Thoracic aorta (tissue), 2 donors: ENCODE data around the gene TPRG1. TPM values are rescaled to one million over a fixed set of nuclear protein-coding genes. Genes with fewer than 3 reads are reported as not detected.

Experiments
- ATAC-seq: fragments of 150-250 bp; one replicate; pipeline ENCODE4 v1.8.0; 2017; ENCODE audit warnings: low read depth; ENCODE audit not compliant: insufficient number of reproducible peaks, low FRiP score
- DNase-seq: peaks from one replicate; pipeline ENCODE4 v3.0.0-alpha.2; 2020; ENCODE audit warnings: low spot score
- H3K27ac ChIP-seq, 2 donors: fragments of 200-600 bp; sonication (generic); 1 replicate in 1 of 2; 2 replicates in 1 of 2; pipeline ENCODE4 v1.5.1; 2016; ENCODE audit warnings: mild to moderate bottlenecking in 2 of 2, moderate library complexity in 2 of 2
- H3K27me3 ChIP-seq: fragments of 200-600 bp; sonication (generic); replicated peaks from 2 replicates; pipeline ENCODE4 v1.6.0; 2016; ENCODE audit warnings: mild to moderate bottlenecking; ENCODE audit not compliant: insufficient read depth
- H3K36me3 ChIP-seq: fragments of 200-600 bp; sonication (generic); one replicate; pipeline ENCODE4 v1.5.1; 2016
- H3K4me1 ChIP-seq, 2 donors: fragments of 200-600 bp; sonication (generic); 1 replicate in 1 of 2; 2 replicates in 1 of 2; pipeline versions ENCODE4 v1.5.1 to v1.6.0; 2016; ENCODE audit warnings: low read depth in 2 of 2, mild to moderate bottlenecking in 1 of 2; ENCODE audit not compliant: control insufficient read depth in 1 of 2
- H3K4me3 ChIP-seq: fragments of 200-600 bp; sonication (generic); 2 replicates; pipeline ENCODE4 v1.5.1; 2016; ENCODE audit warnings: mild to moderate bottlenecking
- H3K9me3 ChIP-seq: fragments of 200-600 bp; sonication (generic); 2 replicates; pipeline ENCODE4 v1.5.1; 2016
- CTCF ChIP-seq: fragments of 200-600 bp; sonication (generic); IDR thresholded peaks from one replicate; pipeline ENCODE4 v1.5.1; 2019; ENCODE audit warnings: antibody characterized with exemption
- total RNA-seq, 2 donors: library from RNA; depleted of rRNA; stranded (reverse); fragments of >200 nt; gene quantifications; one replicate each; pipeline versions ENCODE4 v1.1.0 to v1.2.3, GENCODE V29; 2016

The TPRG1 gene
- total RNA-seq, 2 donors from 2014 or later, result 7.4 to 14.5 TPM

DNA sequence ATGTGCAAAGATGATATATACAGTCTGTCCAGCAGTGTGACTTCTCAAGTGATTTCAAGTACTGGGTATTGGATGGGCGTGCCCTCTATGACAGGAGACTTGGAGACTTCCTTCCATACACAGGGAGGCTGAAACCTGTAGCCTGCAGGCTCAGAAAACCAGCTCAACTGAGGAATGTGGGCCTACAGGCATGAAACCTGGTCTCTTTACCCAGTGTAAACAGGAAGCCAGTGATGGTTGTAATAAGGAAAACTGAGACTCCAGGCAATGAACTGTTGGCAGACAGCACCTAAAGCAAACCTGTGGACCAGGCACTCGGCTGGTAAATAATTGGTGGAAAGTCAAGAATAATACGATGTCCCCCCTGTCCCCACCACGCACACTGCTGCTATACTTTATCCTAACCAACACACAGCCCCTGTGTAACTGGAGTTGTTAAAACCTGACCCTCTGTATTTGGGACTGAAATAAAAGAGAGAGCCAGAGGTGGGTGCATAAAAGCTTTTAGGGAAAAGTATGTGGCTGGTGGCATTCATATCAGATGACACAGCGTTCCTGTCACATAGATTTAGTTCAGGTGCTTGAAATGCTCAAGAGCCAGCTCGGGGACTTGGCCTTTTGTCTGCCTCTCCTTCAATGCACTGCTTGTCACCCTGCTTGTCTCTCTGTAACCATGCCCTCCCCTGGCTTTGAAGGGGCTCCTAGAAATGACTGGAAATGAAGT is 144.7 kb downstream of the TPRG1 start:
- peaks cover 0 to 4% of the 10 kb centered on the region in 2 donors for H3K4me1 ChIP-seq
- DNase-seq, result no peak
- no peak overlapping the region for H3K4me3 ChIP-seq
- H3K27me3 ChIP-seq, result no peaks in the 10 kb centered on the region
- H3K9me3 ChIP-seq, result no peaks in the 10 kb centered on the region
- no peak for ATAC-seq
- H3K36me3 ChIP-seq, result no peaks in the 10 kb centered on the region
- no peak overlapping the region for H3K27ac ChIP-seq
- TF ChIP-seq CTCF, result no peak

GRCh38 chr3:189317911-189318310 is 146.1 kb downstream of the TPRG1 start:
- H3K27me3 ChIP-seq, result no peaks in the 10 kb centered on the region
- H3K36me3 ChIP-seq, result no peaks in the 10 kb centered on the region
- TF ChIP-seq CTCF, result no peak
- no peak overlapping the region for H3K4me3 ChIP-seq
- DNase-seq (no peak), ATAC-seq (no peak)
- peaks cover 12 to 19% of the 10 kb centered on the region in 2 donors for H3K4me1 ChIP-seq
- no peaks in the 10 kb centered on the region for H3K9me3 ChIP-seq
- no peak overlapping the region for H3K27ac ChIP-seq

DNA sequence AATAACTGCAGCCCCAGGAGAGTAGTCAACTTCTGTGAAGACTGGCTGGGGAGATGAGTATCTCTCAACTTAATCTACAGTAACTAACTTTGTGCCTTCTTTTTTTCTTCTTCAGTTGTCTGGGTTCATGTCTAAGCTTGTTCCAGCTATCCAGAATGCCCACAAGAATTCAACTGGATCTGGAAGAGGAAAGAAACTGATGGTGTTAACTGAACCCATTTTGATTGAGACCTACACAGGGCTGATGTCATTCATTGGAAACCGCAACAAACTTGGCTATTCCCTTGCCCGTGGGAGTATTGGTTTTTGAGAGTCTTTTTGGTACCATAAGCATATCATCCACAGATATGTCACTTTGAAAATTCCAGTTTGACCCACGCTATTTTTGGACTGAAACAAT is 148.7 kb downstream of the TPRG1 start:
- ATAC-seq, result no peak
- Histone ChIP-seq H3K36me3 (no peaks in the 10 kb centered on the region), H3K9me3 (no peaks in the 10 kb centered on the region), H3K27me3 (no peaks in the 10 kb centered on the region), H3K27ac (no peak overlapping the region), H3K4me3 (no peak overlapping the region), H3K4me1 (peaks cover 12 to 38% of the 10 kb centered on the region in 2 donors)
- no peak for TF ChIP-seq CTCF
- DNase-seq, result no peak

DNA sequence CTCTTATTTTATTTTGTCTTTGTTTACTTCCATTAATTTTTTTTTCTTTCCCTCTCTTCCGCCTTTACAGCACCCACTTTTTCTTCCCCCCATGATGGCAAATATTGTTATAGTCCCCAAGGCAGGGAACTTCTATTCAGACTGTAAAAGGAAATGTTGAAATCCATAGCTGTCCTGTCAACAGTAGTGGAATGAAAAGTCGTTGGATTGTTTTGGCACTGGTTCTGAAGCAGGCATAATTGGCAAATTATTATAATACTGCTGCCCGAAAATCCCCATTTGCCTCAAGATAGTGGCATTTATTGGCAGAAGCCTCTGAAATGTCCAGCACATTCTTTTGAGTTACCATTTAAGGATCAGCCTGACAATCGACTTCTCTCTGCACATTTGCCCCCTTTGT is 150.6 kb downstream of the TPRG1 start:
- TF ChIP-seq CTCF, result no peak
- Histone ChIP-seq H3K4me1 (peaks cover 12 to 38% of the 10 kb centered on the region in 2 donors), H3K27me3 (no peaks in the 10 kb centered on the region), H3K9me3 (no peaks in the 10 kb centered on the region), H3K36me3 (no peaks in the 10 kb centered on the region), H3K4me3 (no peak overlapping the region), H3K27ac (peak overlapping the region in 1 of 2 donors; percentile 35)
- DNase-seq (no peak), ATAC-seq (no peak)

- no peak for TF ChIP-seq CTCF
- DNase-seq (no peak), ATAC-seq (no peak)
- Histone ChIP-seq H3K4me3 (no peak overlapping the region), H3K36me3 (no peaks in the 10 kb centered on the region), H3K4me1 (peaks cover 12 to 38% of the 10 kb centered on the region in 2 donors), H3K27me3 (no peaks in the 10 kb centered on the region), H3K27ac (peak overlapping the region; percentile 6 to 13), H3K9me3 (no peaks in the 10 kb centered on the region)
These were observed 152.9 kb downstream of the TPRG1 start for GRCh38 chr3:189324538-189325138.
